HTERT RPE-1 (cell line): Measurements from ENCODE around the gene BCAP31.
"Not testable (repeated sequence)": the region's sequence is repeated elsewhere in the genome, so short reads cannot be mapped to it uniquely, and the experiment has no call there.

ENCODE experiments used
- in situ Hi-C: fragments of 300-500 bp; cut with MboI; formaldehyde crosslinking; loops from 4 replicates; pipeline ENCODE4 v1.14.3; 2020; ENCODE audit warnings: low sequenced_read_pairs

The BCAP31 gene

GRCh38 chrX:153736071-153736820 lies 12.1 kb upstream of the BCAP31 start:
- in situ Hi-C loops: no loop called here

GRCh38 chrX:153735274-153735673 lies 11.1 kb upstream of the BCAP31 start:
- in situ Hi-C loops: no loop called here

GRCh38 chrX:153734871-153735270 lies 10.7 kb upstream of the BCAP31 start:
- in situ Hi-C loops: no loop called here

GRCh38 chrX:153733651-153734240 lies 9.6 kb upstream of the BCAP31 start:
- in situ Hi-C loops: no loop called here

- in situ Hi-C loops: no loop called here
Observed at GRCh38 chrX:153732401-153732800, 8.2 kb upstream of the BCAP31 start.

GRCh38 chrX:153731845-153732215 lies 7.6 kb upstream of the BCAP31 start:
- in situ Hi-C loops: no loop called here

GRCh38 chrX:153731117-153731844 lies 7.1 kb upstream of the BCAP31 start:
- in situ Hi-C loops: no loop called here

- in situ Hi-C loops: not testable (repeated sequence)
Observed at GRCh38 chrX:153730115-153730514, 5.9 kb upstream of the BCAP31 start.

GRCh38 chrX:153728951-153729631 lies 4.9 kb upstream of the BCAP31 start:
- in situ Hi-C loops: no loop called here

GRCh38 chrX:153728095-153728494 lies 3.9 kb upstream of the BCAP31 start:
- in situ Hi-C loops: no loop called here

- in situ Hi-C loops: no loop called here
Observed at GRCh38 chrX:153727123-153727931, 3.1 kb upstream of the BCAP31 start.

- in situ Hi-C loops: no loop called here
Observed at GRCh38 chrX:153726286-153727122, 2.3 kb upstream of the BCAP31 start.

- in situ Hi-C loops: no loop called here
Observed at GRCh38 chrX:153725832-153726285, 1.7 kb upstream of the BCAP31 start.

- in situ Hi-C loops: no loop called here
Observed at GRCh38 chrX:153725039-153725831, 1.0 kb upstream of the BCAP31 start.

- in situ Hi-C loops: no loop called here
Observed at GRCh38 chrX:153723351-153724251, 586 bp downstream of the BCAP31 start.

GRCh38 chrX:153722704-153723350 lies 1.4 kb downstream of the BCAP31 start:
- in situ Hi-C loops: no loop called here

GRCh38 chrX:153719701-153720100 lies 4.5 kb downstream of the BCAP31 start:
- in situ Hi-C loops: no loop called here
